GM12873 (cell line): ENCODE measurements around the gene VPS8.

ENCODE experiments used
- CTCF ChIP-seq: IDR thresholded peaks from 2 replicates; pipeline ENCODE4 v1.5.1; 2012; ENCODE audit warnings: low read depth, mild to moderate bottlenecking, moderate library complexity, low read length, control low read depth; ENCODE audit not compliant: insufficient read depth; ENCODE audit errors: missing control alignments

Gene VPS8

GRCh38 chr3:184970186-184970585 is 158.2 kb downstream of the VPS8 start:
- no peak for TF ChIP-seq CTCF

- no peak for TF ChIP-seq CTCF
Measured at GRCh38 chr3:184977796-184978195, 165.8 kb downstream of the VPS8 start.

DNA sequence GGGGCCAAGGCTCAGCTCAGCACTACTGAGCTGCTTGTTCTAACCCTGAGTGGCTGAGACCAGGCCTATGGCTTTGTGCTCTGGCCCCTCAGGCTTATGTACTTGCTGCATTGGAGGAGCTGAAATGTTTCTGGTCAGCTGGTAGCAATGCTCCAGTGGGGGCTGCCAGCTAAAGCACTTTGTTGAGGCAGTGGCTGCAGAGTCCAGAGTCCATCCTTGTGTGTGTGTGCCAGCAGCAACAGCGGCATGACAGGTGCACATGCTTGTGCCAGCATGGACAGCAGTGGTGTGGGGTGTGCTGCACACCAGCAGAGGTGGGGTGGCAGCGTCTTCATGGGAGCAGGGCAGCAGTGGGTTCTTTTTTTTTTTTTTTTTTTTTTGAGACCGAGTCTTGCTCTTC is 169.1 kb downstream of the VPS8 start:
- TF ChIP-seq CTCF, result no peak

GRCh38 chr3:184982076-184982475 is 170.1 kb downstream of the VPS8 start:
- no peak for TF ChIP-seq CTCF

GRCh38 chr3:184985586-184985985 is 173.6 kb downstream of the VPS8 start:
- no peak for TF ChIP-seq CTCF

- TF ChIP-seq CTCF, result no peak
Measured at GRCh38 chr3:184986366-184986889, 174.5 kb downstream of the VPS8 start.

GRCh38 chr3:184993394-184993793 is 181.4 kb downstream of the VPS8 start:
- no peak for TF ChIP-seq CTCF
